Measurements from ENCODE around the gene CAPZA1. TPM values are rescaled to one million over a fixed set of nuclear protein-coding genes. Genes with fewer than 3 reads are reported as not detected.

The CAPZA1 gene
- 54.3 to 80.7 TPM (median 57.0 TPM) in 5 replicates for total RNA-seq (2022; extraction: Qiagen RNA extraction)

DNA sequence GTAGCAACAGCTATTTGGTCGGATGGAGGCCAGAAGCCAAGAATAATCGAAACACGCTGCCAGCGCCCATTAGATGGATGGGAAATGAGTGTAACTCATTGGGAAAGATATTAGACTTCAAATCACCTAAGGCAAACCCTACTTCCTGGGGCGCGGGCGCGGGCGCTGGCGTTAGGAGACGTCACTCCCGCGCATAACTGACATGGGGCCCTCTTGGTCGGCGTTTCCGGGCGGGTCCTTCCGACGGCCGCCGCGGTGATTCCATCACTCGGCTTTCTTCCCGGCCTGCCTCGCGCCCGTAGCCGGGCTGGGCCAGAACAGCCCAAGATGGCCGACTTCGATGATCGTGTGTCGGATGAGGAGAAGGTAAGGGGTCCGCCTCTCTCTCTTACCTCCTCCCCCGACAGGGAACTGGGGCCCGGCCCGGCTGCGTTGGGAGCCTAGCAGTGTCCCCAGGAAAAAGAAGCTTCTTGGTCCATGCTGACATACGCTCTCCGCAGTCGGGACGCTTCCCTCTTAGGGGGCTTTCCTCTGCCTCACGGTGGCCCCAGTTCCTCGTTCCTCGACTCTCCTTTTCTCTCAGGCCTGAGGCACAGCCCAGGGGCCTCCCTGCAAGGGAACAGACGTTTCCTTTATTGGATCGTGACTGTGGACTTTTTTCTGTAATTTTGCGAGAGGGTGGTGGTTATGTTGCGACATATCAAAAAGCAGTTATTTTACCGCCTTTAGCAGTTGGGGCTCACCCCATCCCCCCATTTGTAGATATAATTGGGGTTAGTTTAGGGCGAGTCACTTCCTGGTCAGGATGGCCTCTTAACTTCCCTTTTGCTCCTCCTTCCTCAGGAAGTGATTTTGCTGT is at the start of gene CAPZA1:
Gene CAPZA1, plus strand, starts transcription at position 315 of the 859 bp plus-strand sequence. Its CDS starts 13 bp downstream, at position 328.

DNA sequence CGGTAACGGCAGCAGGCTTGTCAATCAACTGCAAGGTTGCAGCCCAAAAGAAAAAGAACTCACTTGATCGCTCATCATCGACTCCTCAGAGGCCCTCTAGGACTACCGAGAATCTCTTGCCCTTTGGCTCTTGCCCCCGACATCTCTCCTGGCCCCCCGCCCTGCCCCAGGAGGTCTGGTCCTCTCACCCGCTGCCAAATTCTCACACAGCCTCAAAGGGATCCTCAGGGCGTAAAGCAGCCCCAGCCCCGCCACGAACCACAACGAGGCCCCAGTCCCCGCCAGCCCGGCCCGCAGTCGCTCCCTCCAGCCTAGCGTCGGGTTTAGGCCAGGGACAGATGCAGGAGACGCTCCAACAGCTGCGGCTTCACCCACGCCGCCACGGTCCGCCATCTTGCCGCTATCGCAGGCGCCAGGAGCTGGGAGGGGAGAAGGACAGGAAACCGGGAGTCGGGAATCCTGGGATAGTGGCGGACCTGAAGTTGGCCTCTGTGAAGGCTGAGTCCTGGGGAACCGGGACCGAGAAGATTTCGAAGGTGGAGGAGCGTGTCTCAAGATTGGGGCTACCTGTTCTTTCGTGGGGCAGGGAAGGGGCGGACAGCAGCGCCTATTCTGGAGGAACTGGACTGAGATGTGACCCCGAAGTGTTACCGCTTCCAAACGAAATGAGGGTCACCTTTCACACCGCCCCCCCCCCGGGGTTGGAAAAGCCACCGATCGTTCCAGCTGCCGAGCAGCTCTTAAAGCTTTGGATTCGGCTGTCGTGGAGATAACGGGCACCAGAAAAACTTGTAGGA is 713 bp upstream of the CAPZA1 start, which contains the start of gene ST7L:
Gene ST7L, minus strand, starts transcription at position 421 of the 797 bp plus-strand sequence. Its CDS starts 28 bp downstream, at position 393.

DNA sequence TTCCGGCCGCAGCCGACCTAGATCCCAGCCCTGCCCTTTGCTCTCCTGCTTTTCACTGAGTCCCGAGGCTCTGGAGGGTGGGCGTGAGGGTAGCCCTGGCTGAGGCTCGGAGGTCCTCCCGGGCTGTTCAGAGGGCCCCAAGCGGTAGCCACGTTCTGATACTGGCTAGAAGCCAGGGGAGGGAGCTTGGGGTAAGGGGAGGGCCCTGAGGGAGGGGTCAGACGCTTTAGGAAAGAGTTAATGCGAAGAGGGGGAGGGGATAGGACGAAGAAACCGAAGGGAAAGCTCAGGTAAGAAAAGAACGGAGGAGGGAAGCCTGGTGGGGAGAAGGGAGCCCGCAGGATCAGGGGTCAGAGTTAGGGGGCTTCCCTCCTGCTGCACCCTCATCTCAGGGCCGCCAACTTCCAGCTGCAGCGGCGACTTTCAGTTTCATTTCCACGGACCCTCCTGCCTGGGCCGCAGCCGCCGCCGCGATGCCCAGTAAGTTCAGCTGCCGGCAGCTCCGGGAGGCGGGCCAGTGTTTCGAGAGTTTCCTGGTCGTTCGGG is 54.9 kb downstream of the CAPZA1 start, which contains the start of gene MOV10:
Gene MOV10, plus strand, starts transcription at position 220 of the 546 bp plus-strand sequence. Its CDS starts 254 bp downstream, at position 474.

DNA sequence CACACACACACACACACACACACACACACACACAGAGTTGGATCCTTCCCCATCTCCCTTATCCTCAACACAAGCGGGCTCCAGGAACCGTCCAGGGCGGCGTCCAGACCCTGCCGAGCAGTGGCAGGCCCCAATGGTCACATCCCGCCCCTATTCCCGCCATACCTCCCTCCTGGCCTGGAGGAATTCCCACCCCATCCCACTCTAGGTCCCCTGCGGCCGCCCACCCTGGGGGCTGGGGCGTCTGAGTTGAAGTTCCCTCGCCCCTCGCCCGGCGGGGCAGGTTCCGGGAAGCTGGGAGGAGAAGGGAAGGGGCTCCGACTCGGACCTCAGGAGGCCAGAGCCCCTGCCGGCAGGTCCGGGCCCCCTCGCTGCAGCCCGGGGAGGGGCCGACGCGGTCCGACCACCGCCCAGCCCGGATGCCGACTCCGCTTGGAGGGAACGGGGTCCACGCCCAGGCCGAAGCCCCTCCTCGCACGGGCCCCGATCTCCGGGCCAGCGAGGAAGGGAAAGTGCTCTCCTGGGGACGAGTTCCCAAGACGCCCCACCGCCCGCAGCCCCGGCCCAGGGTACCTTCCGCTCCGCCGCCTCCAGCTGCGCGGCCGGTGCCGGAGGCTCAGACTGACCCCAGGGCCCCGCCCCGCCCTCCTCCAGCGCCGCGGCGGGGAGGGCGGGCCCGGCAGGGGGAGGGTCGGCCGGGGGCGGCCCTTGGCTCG is 87.0 kb downstream of the CAPZA1 start, which contains the start of gene RHOC:
Gene RHOC, minus strand, starts transcription at position 623 of the 716 bp plus-strand sequence. CDS start 3,328 bp downstream, outside the sequence.

DNA sequence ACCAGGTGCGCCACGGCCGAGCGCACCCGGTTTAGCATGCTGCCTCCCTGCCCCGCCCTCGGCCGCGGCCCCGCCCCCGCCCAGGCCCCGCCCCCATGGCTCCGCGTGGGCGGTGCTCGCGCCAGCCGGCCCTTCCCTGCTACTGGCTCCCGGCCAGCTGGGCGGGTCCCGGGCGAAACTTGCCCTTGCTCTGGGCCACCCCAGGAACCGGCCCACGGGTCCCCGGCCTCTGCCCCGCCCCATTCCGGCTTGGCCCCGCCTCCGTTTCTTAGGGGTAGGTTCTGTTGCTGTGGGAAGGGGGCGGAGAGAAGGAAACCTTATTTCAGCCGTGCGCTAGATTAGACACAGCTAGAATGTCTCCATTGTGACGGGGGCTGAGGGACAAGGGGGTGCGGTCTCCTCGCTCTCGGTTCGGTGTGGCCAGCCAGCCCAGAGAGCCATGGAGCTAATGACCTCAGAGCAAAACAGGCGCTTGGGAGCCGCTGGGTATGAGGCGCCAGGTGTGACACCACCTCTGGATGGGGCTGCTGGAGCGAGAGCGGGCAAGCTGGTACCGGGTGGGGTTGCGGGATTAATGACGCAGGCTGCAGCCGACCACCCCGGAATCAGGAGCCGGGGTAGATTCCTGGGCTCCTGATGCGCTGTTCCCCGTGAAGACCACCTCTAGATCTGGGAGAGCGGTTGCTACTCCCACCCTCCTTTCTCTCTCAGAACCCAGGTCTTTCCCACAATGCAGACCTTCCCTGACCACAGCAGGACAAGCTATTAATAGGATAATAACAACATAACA is 95.8 kb downstream of the CAPZA1 start, which contains the start of gene PPM1J:
Gene PPM1J, minus strand, starts transcription at position 69 of the 790 bp plus-strand sequence. Its CDS starts 31 bp downstream, at position 38.

Other genes starting within 250 kb of the CAPZA1 start
- 4.8 to 7.4 TPM (median 6.7 TPM) in 5 replicates for gene CTTNBP2NL, start 223.6 kb upstream of the CAPZA1 start, total RNA-seq (2022; extraction: Qiagen RNA extraction)
- 0.19 to 0.42 TPM (median 0.20 TPM) in 5 replicates for gene WNT2B, start 110.9 kb upstream of the CAPZA1 start, total RNA-seq (2022; extraction: Qiagen RNA extraction)
- 10.1 to 11.5 TPM (median 11.2 TPM) in 5 replicates for gene ST7L, start 691 bp upstream of the CAPZA1 start, total RNA-seq (2022; extraction: Qiagen RNA extraction)
- 19.9 to 30.1 TPM (median 29.7 TPM) in 5 replicates for gene MOV10, start 54.8 kb downstream of the CAPZA1 start, total RNA-seq (2022; extraction: Qiagen RNA extraction)
- 352 to 388 TPM (median 364 TPM) in 5 replicates for gene RHOC, start 87.3 kb downstream of the CAPZA1 start, total RNA-seq (2022; extraction: Qiagen RNA extraction)
- gene PPM1J, start 95.5 kb downstream of the CAPZA1 start, total RNA-seq (2022; extraction: Qiagen RNA extraction), result 0.79 to 1.0 TPM (median 0.90 TPM) in 5 replicates